Putamen (tissue), 1 donor: ENCODE measurements around the gene ESR2.
A peak's percentile ranks its signal among the peaks of the same experiment; 100 is the strongest.
"Not testable (repeated sequence)": the region's sequence is repeated elsewhere in the genome, so short reads cannot be mapped to it uniquely, and the experiment has no call there.

Experiments used
- DNase-seq: peaks from one replicate; pipeline ENCODE4 v3.0.0-alpha.2; 2016; ENCODE audit warnings: low spot score

ESR2 gene

GRCh38 chr14:64198486-64198885 lies 95.7 kb downstream of the ESR2 start:
- DNase-seq, result no peak

DNA sequence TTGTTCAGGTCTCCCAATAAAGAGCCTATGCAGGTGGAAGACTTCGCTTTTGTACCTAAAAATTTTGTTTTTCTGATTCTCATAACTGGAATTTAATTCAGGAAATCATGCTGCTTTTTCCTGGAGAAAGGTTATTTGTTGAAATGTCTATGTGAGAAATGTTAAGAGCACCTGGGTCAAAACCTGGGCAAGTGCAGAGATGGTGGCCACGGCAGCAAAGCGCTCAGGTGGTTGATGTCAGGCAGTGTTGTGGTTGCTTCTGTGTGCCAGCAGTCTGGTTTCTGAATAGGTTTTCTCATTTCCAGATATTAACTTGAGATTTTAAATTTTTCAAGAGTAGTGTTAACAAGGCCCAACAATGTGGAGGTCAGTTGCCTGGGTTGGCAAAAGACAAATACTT lies 96.2 kb downstream of the ESR2 start:
- no peak for DNase-seq

DNA sequence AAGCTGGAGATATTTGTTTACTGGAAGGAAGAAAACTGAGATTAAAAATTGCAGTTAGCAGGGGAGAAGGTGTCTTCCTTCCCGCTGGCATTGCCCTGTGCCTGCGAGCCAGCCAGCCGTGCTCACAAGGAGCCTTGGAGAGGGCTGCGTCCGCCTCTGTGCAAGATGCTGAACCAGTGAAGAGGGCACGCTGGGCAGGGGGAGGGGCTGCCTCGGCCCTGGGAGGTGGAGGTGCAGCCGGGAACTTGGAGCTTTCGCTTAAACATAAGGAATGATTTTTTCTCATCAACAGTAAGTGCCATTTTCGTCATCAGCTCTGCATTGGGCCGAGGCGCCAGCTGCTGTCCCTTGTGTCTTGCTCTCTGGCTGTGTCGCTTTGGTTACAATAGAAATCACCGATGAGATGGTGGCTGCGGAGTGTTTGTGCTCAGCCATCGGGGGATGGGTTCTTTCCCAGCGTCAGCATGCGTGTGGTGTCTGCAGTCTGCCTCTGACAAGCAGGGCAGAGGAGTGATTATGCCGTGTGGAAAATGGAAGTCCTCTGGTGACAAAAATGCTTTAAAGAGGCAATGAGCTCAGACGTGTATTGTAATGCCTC lies 97.3 kb downstream of the ESR2 start:
- DNase-seq, result peak; percentile 74

- DNase-seq, result no peak
These were observed 98.1 kb downstream of the ESR2 start for GRCh38 chr14:64196056-64196455.

GRCh38 chr14:64195199-64195598 lies 99.0 kb downstream of the ESR2 start:
- no peak for DNase-seq

GRCh38 chr14:64194404-64194803 lies 99.8 kb downstream of the ESR2 start:
- DNase-seq, result no peak

GRCh38 chr14:64193821-64194220 lies 100.3 kb downstream of the ESR2 start:
- DNase-seq, result no peak

DNA sequence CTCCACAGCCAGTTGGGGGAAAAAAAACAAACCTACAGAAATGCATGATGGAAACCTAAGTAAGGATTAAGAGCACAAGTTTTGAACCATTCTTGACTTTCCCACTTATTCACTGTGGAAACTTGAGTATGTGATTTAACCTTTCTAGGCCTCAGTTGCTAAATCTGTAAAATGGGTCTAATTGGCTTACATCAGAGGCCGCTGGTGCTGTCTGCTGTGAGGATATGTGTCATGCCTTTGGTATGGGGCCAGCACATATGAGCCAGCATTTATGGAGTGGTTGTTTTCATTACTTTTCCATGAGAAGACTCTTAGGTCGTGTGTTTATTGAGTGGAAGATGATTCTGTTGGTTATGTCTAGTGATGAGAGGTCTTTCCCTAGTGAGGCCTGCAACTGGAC lies 102.4 kb downstream of the ESR2 start:
- DNase-seq, result no peak

DNA sequence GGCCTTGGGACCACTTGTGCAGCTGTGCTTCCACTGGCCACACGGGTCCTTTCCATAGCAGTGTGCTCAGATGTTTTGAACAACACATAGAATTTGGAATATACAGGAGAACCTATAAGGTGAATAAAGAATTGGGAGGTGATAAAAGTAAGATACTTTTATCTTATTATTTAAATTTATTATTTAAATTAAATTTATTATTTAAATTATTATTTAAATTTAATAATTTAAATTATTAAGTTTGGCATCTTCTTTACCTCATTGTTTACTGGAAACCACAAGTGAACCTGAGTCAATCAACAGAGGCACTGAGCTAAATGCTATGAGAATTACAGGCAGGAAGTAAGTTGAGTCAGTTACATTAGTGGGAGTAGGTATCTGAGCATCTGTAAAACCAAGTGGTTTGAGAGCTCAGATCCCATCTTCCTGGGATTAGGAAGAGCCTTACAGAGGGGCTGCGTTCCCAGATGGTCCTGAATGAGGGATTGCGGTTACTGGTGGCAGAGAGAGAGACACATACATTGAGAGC lies 103.1 kb downstream of the ESR2 start:
- DNase-seq, result no peak

GRCh38 chr14:64187331-64187730 lies 106.8 kb downstream of the ESR2 start:
- no peak for DNase-seq

GRCh38 chr14:64186231-64187129 lies 107.7 kb downstream of the ESR2 start:
- no peak for DNase-seq

- no peak for DNase-seq
These were observed 109.0 kb downstream of the ESR2 start for GRCh38 chr14:64185184-64185583.

GRCh38 chr14:64184103-64184729 lies 110.0 kb downstream of the ESR2 start:
- no peak for DNase-seq

- not testable (repeated sequence) for DNase-seq
These were observed 111.3 kb downstream of the ESR2 start for GRCh38 chr14:64182908-64183307.

- no peak for DNase-seq
These were observed 115.4 kb downstream of the ESR2 start for GRCh38 chr14:64178814-64179213.

DNA sequence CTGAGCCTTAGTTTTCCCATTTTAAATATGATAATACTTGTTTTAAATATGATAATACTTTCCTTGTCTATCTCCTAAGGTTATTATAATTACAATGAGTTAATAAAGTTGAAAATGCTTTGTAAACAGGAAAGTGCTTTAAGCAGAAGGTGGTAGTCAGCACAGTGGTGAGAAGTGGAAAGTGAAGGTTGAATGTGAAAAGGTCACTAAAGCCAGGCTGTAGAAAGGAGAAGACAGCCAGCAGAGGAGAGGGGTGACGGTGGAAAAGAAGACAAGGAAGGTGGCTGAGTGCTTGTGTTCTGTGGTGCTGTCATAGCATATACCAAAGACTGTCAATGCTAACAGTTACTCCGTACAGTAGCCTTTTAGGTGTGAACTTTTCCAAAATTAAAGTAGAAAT lies 117.8 kb downstream of the ESR2 start:
- DNase-seq, result no peak

- no peak for DNase-seq
These were observed 119.0 kb downstream of the ESR2 start for GRCh38 chr14:64174922-64175782.

DNA sequence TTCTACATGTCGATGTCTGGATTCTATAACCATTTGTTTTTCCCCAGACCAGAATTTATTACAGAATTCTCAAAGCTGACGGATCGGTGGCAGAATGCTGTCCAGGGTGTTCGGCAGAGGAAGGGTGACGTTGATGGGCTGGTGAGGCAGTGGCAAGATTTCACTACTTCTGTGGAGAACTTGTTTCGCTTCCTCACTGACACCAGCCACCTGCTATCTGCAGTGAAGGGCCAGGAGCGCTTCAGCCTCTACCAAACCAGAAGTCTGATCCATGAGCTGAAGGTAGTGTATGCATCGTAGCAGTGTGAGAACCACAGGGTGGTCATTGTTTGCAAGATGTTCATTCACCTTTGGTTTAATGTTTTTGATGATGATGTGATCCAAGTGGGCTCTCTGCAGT lies 124.0 kb downstream of the ESR2 start:
- no peak for DNase-seq

DNA sequence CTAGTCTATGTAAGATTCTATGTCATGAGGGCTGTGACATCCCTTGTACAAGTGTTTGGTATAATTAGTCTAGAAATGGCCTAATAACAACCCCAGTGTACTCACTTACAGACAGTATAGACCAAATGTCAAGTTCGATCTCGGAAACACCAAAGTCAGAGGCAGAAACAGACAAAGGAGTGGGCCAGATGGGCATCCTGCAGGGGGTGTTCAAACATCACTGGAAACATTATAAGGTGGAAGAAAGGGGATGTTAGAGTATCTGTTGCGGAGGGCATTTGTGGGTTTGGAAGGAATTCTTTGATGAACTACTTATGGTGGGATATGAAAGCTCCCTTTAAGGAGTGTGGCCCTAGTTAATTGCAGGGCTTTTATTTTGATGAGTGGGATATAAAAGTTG lies 134.6 kb downstream of the ESR2 start:
- no peak for DNase-seq

DNA sequence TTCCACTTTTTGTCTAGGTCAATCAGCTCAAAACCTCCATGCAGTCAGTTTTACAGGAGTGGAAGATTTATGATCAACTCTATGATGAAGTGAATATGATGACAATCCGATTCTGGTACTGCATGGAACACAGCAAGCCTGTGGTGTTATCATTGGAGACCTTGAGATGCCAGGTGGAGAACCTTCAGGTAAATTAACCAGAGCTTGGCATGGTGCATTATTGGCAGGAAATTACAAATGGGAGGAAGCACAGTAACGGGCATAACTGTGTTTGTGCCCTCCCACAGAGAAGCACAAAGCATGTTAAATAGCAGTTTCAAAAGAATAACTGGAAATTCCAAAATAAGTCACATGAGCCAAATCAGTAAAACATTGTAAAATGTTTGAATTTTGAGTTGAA lies 135.6 kb downstream of the ESR2 start:
- no peak for DNase-seq

DNA sequence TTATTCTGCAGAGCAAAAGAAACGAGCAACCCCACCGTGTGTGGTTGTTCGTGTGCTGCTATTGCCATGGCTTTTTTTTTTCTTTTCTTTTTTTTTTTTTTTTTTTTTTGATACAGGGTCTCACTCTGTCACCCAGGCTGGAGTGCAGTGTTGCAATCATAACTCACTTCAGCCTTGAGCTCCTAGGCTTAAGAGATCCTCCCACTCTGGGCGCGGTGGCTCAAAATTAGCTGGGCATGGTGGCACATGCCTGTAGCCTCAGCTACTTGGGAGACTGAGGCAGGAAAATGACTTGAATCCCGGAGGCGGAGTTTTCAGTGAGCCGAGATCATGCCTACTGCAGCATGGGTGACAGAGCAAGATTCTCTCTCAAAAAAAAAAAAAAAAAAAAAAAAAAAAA lies 144.2 kb downstream of the ESR2 start:
- no peak for DNase-seq
